A673 (cell line): Measurements from ENCODE around the gene NCKAP5. TPM values are rescaled to one million over a fixed set of nuclear protein-coding genes. Genes with fewer than 3 reads are reported as not detected.

Experiments used
- BruUV-seq: library from RNA; stranded (reverse); fragments of 400-500 nt; replicated peaks from 2 replicates; lab custom pipeline; 2021; lab: Mats Ljungman, UMichigan
- CTCF ChIA-PET: fragments of 300-600 bp; sonication (Branson Sonifier 250); formaldehyde crosslinking; loops from one replicate; lab custom pipeline; 2022; ENCODE audit warnings: antibody characterized with exemption; lab: Charles Lee
- POLR2A ChIA-PET: fragments of 300-600 bp; sonication (Branson Sonifier 250); formaldehyde crosslinking; loops from one replicate; lab custom pipeline; 2022; ENCODE audit warnings: antibody characterized with exemption; ENCODE audit not compliant: low non-redundant PET; lab: Charles Lee
- DNase-seq: peaks from one replicate; pipeline ENCODE4 v3.0.0-alpha.2; 2015; ENCODE audit warnings: low spot score
- H3K27ac ChIP-seq: fragments of 200-600 bp; sonication (generic); 2 replicates; pipeline ENCODE4 v1.5.1; 2016; ENCODE audit warnings: mixed run types, low read depth, mild to moderate bottlenecking, mixed read lengths, antibody characterized with exemption, low read length; ENCODE audit not compliant: poor library complexity, severe bottlenecking
- H3K27me3 ChIP-seq: fragments of 200-600 bp; sonication (generic); replicated peaks from 2 replicates; pipeline ENCODE4 v1.6.1; 2017; ENCODE audit warnings: mixed run types, low read depth, mild to moderate bottlenecking, mixed read lengths, antibody characterized with exemption, low read length; ENCODE audit not compliant: insufficient read depth, poor library complexity
- H3K36me3 ChIP-seq: fragments of 200-600 bp; sonication (generic); 2 replicates; pipeline ENCODE4 v1.6.1; 2016; ENCODE audit warnings: mixed run types, mild to moderate bottlenecking, mixed read lengths, antibody characterized with exemption, low read length; ENCODE audit not compliant: insufficient read depth, poor library complexity, severe bottlenecking
- H3K4me1 ChIP-seq: fragments of 200-600 bp; sonication (generic); 2 replicates; pipeline ENCODE4 v1.6.1; 2017; ENCODE audit warnings: mixed run types, mild to moderate bottlenecking, mixed read lengths, antibody characterized with exemption, low read length; ENCODE audit not compliant: insufficient read depth, poor library complexity, severe bottlenecking
- H3K4me3 ChIP-seq: fragments of 200-600 bp; sonication (generic); 2 replicates; pipeline ENCODE4 v1.5.1; 2016; ENCODE audit warnings: low read depth, mixed run types, mild to moderate bottlenecking, mixed read lengths, low read length; ENCODE audit not compliant: poor library complexity, severe bottlenecking
- H3K9me3 ChIP-seq: fragments of 200-600 bp; sonication (generic); 2 replicates; pipeline ENCODE4 v1.6.1; 2016; ENCODE audit warnings: mixed run types, low read depth, mild to moderate bottlenecking, mixed read lengths, antibody characterized with exemption, low read length; ENCODE audit not compliant: poor library complexity, severe bottlenecking
- EZH2 ChIP-seq: fragments of 200-600 bp; sonication (generic); IDR thresholded peaks from 2 replicates; pipeline ENCODE4 v1.6.1; 2017; ENCODE audit warnings: borderline replicate concordance, low read depth, mild to moderate bottlenecking, mixed read lengths, antibody characterized with exemption, low read length; ENCODE audit not compliant: poor library complexity, severe bottlenecking
- intact Hi-C: fragments of 100-400 bp; cut with micrococcal nuclease; formaldehyde crosslinking; loops from one replicate; pipeline ENCODE4 v1.10.0; 2022; ENCODE audit not compliant: unreplicated experiment
- total RNA-seq: library from RNA; stranded (reverse); gene quantifications from 2 replicates; pipeline ENCODE4 v1.2.3, GENCODE V29; 2021
- TF ChIP-seq, protein P1 (sequence below): fragments of 300-800, 200-600 bp; sonication (generic); conservative IDR thresholded peaks from 2 replicates; pipeline ENCODE4 v1.5.1; 2017; ENCODE audit warnings: low read depth, mild to moderate bottlenecking, antibody characterized with exemption, low read length, moderate library complexity, mixed read lengths

The NCKAP5 gene
- total RNA-seq, 1 experiment from 2014 or later = 26.6 TPM

DNA sequence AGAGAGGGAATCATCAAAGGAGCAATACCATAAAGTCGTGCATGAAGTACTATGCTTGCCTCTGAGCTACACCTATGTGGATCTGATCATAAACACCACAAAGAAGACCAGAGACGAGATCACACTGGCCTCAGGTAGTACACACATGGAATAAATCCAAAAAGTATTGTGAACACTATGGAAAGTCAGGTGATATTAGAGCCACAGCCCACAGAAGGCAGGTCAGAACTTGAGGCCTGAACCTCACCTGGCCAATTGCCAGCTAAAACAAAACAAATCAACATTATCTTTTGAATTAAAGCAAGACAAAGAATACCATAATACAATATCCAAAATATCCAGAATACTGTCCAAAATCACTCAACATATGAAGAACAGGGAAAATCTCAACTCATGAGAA is 371.1 kb downstream of the NCKAP5 start:
- no peaks in the 10 kb centered on the region for H3K27me3 ChIP-seq
- H3K9me3 ChIP-seq = no peaks in the 10 kb centered on the region
- DNase-seq = no peak
- H3K36me3 ChIP-seq = no peaks in the 10 kb centered on the region
- H3K4me3 ChIP-seq = no peak overlapping the region
- intact Hi-C loops = no loop called here
- peaks cover 46% of the 10 kb centered on the region for H3K4me1 ChIP-seq
- TF ChIP-seq EZH2 = no peak
- TF ChIP-seq, protein P1, sequence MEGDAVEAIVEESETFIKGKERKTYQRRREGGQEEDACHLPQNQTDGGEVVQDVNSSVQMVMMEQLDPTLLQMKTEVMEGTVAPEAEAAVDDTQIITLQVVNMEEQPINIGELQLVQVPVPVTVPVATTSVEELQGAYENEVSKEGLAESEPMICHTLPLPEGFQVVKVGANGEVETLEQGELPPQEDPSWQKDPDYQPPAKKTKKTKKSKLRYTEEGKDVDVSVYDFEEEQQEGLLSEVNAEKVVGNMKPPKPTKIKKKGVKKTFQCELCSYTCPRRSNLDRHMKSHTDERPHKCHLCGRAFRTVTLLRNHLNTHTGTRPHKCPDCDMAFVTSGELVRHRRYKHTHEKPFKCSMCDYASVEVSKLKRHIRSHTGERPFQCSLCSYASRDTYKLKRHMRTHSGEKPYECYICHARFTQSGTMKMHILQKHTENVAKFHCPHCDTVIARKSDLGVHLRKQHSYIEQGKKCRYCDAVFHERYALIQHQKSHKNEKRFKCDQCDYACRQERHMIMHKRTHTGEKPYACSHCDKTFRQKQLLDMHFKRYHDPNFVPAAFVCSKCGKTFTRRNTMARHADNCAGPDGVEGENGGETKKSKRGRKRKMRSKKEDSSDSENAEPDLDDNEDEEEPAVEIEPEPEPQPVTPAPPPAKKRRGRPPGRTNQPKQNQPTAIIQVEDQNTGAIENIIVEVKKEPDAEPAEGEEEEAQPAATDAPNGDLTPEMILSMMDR = no peak
- CTCF ChIA-PET = no interaction called here
- POLR2A ChIA-PET = no interaction called here
- no TSS peak for BruUV-seq
- no peak overlapping the region for H3K27ac ChIP-seq

DNA sequence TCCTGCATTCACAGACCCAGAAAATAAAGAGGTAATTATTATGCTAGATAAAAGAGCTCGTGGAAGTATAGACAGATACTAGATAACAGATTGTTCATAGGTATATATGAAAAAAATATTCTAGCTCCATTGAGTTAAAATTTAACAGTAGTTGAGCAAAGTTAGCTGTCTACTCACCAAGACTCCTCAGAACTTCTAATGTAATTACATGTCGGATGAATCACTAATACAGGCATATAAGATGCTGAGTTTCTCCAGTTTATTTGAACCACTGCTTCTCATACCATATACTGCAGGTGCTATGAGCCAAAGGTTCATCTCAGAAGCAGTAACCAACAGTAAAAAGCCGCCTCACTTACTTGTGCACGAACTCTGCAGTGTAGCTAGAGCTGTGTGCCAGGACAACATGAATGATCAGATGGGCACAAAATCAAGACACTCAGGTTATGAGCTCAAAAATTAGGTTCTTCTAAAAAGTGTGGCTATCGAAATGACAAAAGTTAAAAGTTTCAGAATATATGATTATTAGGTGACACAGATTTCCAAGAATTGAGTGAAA is 373.4 kb downstream of the NCKAP5 start:
- ChIA-PET CTCF (interaction anchor here (1.6 kb wide), 1 partner anchor 366 kb away, joined by 3 read pairs; no protein-coding TSS in a partner anchor), POLR2A (interaction anchor here (0.6 kb wide), 1 partner anchor 1856 kb away, joined by 3 read pairs; no protein-coding TSS in a partner anchor)
- TF ChIP-seq, protein P1 = no peak
- no peak for TF ChIP-seq EZH2
- no peaks in the 10 kb centered on the region for H3K36me3 ChIP-seq
- intact Hi-C loops = no loop called here
- DNase-seq = no peak
- no peaks in the 10 kb centered on the region for H3K27me3 ChIP-seq
- no peaks in the 10 kb centered on the region for H3K9me3 ChIP-seq
- H3K27ac ChIP-seq = no peak overlapping the region
- no TSS peak for BruUV-seq
- H3K4me1 ChIP-seq = peaks cover 29% of the 10 kb centered on the region
- H3K4me3 ChIP-seq = no peak overlapping the region

DNA sequence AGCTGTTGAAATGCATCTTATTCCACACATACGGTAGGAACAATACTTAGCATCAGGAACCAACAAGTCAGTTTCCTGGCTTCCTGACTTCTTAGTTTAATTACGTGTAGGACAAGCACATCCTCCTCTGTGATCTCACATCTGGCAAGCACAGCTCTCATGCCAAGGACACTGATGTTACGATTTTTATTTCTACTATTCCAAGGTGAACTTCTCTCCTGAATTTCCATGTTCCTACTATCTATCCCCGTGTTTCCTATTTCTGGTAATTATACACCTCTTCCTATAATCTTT is 374.0 kb downstream of the NCKAP5 start:
- CTCF ChIA-PET = interaction anchor here (1.6 kb wide), 1 partner anchor 367 kb away, joined by 3 read pairs; no protein-coding TSS in a partner anchor

More for the DNA sequence above, 374.0 kb downstream of the NCKAP5 start:
- Histone ChIP-seq H3K9me3 (no peaks in the 10 kb centered on the region), H3K27me3 (no peaks in the 10 kb centered on the region), H3K4me1 (peaks cover 24% of the 10 kb centered on the region), H3K36me3 (no peaks in the 10 kb centered on the region), H3K27ac (no peak overlapping the region), H3K4me3 (no peak overlapping the region)
- intact Hi-C loops = no loop called here
- BruUV-seq = no TSS peak
- no peak for TF ChIP-seq EZH2
- TF ChIP-seq, protein P1 = no peak
- POLR2A ChIA-PET = interaction anchor here (0.6 kb wide), 1 partner anchor 1857 kb away, joined by 3 read pairs; no protein-coding TSS in a partner anchor
- peak; percentile 39 for DNase-seq
